ENCODE results near the gene TAS1R1.

Gene TAS1R1

GRCh38 chr1:6580119-6580592, 25.0 kb downstream of the TAS1R1 start:
- no peak for DNase-seq (ENCODE audit: low read depth)
- H3K4me3 ChIP-seq (ENCODE audit: low read length), result peak overlapping the region; percentile 82
- TF ChIP-seq, protein P1, sequence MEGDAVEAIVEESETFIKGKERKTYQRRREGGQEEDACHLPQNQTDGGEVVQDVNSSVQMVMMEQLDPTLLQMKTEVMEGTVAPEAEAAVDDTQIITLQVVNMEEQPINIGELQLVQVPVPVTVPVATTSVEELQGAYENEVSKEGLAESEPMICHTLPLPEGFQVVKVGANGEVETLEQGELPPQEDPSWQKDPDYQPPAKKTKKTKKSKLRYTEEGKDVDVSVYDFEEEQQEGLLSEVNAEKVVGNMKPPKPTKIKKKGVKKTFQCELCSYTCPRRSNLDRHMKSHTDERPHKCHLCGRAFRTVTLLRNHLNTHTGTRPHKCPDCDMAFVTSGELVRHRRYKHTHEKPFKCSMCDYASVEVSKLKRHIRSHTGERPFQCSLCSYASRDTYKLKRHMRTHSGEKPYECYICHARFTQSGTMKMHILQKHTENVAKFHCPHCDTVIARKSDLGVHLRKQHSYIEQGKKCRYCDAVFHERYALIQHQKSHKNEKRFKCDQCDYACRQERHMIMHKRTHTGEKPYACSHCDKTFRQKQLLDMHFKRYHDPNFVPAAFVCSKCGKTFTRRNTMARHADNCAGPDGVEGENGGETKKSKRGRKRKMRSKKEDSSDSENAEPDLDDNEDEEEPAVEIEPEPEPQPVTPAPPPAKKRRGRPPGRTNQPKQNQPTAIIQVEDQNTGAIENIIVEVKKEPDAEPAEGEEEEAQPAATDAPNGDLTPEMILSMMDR (conservative IDR thresholded peaks at IDR 0.05; ENCODE audit: low read length), result no peak

GRCh38 chr1:6580593-6581409, 25.7 kb downstream of the TAS1R1 start:
- H3K4me3 ChIP-seq (ENCODE audit: low read length), result peak overlapping the region; percentile 82
- DNase-seq (ENCODE audit: low read depth), result no peak
- TF ChIP-seq, protein P1 (conservative IDR thresholded peaks at IDR 0.05; ENCODE audit: low read length), result peak; percentile 13; the same call in 1 of the 2 replicates

DNA sequence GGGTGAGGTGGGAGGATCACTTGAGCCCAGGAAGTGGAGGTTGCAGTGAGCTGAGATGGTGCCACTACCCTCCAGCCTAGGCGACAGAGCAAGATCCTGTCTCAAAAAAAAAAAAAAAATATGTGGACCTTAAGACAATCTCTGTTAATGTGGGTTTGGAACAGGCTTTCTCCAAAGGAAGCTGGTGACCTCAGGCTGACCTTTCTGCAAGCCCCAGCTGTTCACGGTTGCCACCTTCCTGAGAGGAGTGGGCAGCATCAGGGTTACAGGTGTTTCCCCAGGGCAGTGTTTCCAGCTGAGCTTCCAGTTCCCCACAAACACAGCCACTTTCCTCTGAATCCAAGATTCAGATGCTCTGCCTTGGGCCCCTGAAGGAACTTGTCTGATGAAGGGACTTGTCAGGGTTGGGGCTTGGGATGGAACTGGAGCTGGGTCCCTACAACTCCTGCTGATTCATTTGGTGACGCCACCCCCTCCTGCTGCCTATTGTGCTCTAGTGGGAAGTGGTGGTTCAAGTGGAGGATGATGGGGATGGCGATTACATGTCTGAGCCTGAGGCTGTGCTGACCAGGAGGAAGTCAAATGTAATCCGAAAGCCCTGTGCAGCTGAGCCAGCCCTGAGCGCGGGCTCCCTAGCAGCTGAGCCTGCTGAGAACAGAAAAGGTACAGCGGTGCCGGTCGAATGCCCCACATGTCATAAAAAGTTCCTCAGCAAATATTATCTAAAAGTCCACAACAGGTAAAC, 26.6 kb downstream of the TAS1R1 start:
- no peak for DNase-seq (ENCODE audit: low read depth)
- H3K4me3 ChIP-seq (ENCODE audit: low read length), result no peak overlapping the region
- TF ChIP-seq, protein P1 (conservative IDR thresholded peaks at IDR 0.05; ENCODE audit: low read length), result no peak

DNA sequence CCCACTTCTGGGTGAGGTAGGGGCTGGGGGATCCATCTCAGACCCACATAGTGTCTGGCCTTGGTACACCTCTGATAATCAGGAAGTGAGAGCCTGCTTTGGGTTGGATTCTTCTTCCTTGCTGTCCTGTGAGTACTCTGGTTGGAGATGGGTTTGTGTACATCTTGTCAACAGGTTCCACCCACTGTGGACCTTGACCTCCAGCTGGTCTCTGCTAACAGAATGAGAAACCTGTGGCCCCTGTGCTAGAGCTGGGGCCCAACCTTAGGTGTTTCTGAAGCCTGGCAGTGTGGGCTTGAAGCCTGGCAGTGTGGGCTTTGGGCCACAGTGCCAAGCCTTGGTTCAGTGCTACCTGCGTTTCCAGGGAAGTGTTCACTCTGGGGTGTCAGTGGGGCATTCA, 27.3 kb downstream of the TAS1R1 start:
- no peak overlapping the region for H3K4me3 ChIP-seq (ENCODE audit: low read length)

DNA sequence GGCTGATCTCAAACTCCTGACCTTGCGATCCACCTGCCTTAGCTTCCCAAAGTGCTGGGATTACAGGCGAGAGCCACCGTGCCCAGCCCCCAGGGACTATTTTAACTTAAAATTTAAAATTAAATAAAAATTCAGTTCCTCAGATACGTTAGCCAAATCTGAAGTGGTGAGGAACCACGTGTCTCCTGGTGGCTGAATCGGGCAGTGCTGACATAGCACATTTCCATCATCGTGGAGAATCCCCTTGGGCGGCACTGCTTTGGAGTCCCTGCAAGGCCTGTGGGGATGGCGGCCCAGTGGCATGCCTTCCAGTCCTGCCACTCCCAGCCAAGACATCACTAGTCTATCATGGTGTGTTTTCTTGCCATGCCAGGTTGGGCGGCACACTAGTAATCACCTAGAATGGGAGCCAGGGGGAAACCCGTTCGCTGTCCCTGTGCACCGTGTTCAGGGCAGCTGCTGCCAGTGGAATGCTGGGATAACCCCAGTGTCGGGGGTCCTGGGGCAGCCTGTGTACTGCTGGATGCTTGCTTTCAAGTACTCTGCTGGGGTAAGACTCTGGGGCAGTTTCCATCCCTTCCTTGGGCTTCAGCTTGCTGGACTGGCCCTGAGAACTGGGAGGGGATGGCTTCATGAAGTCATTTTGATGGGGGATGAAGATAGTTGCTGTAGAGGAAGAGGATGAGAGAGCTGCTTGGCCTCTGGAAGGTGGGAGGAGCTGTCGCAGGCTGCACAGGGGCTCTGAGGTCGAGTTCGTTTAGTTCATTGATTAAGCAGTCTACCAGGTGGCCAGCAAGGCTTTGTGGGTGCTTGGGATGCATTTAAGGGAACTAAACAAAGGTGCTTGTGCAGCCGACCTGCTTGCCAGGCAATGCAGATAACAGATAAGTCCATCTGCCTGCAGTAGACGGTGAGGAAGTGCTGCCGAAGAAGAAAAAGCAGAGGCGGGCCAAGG, 29.3 kb downstream of the TAS1R1 start:
- no peak overlapping the region for H3K4me3 ChIP-seq (ENCODE audit: low read length)
- TF ChIP-seq, protein P1 (conservative IDR thresholded peaks at IDR 0.05; ENCODE audit: low read length), result 0 out of 2 replicates have a peak, but pooled peaks have one; percentile 19
- no peak for DNase-seq (ENCODE audit: low read depth)

More for the DNA sequence above, 27.3 kb downstream of the TAS1R1 start:
- TF ChIP-seq, protein P1 (conservative IDR thresholded peaks at IDR 0.05; ENCODE audit: low read length), result no peak
- no peak for DNase-seq (ENCODE audit: low read depth)

DNA sequence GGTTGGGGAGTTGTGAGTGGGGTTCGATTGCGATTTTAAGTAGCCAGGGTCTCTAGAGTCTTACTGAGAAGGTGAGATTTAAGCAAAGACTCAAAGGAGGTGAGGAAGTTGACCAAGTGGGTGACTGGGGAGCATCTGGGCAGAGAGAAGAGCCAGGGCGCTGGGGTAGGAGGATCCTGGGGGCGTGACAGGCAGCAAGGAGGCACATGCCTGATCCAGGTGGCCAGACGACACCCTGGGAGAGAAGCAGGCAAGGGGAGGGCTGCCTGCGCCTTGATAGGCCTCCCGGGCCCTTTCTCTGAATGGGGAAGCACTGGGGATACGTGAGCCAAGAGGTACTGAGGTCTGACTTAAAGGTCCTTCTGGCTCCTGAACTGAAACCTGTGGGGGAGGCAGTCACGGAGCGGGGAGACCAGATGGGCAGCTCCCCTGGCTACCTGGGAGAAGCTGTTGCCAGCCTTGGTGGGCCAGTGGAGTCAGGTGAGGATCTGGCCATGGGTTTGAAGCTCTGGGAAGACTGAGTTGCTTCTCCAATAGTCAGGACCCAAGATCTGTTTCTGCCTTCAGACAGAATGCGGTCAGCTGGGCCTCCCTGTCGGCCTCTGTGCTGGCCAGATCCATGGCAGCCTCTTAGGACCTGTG, 30.1 kb downstream of the TAS1R1 start:
- TF ChIP-seq, protein P1 (conservative IDR thresholded peaks at IDR 0.05; ENCODE audit: low read length), result no peak
- no peak for DNase-seq (ENCODE audit: low read depth)
- no peak overlapping the region for H3K4me3 ChIP-seq (ENCODE audit: low read length)
